C4-2B (cell line): ENCODE measurements around the gene GALNT10.

ENCODE experiments used
- CTCF ChIP-seq: fragments of 450-650 bp; conservative IDR thresholded peaks from 2 replicates; pipeline ENCODE4 v1.5.1; 2017; ENCODE audit warnings: mild to moderate bottlenecking
- ZFX ChIP-seq: fragments of 450-650 bp; IDR thresholded peaks from 2 replicates; pipeline ENCODE4 v1.6.1; 2017

- no peak for TF ChIP-seq CTCF
- TF ChIP-seq ZFX = no peak
Measured at GRCh38 chr5:154368041-154368800, 177.7 kb downstream of the GALNT10 start.
